Measurements from ENCODE around the gene CEP20.
"Not testable (repeated sequence)": the region's sequence is repeated elsewhere in the genome, so short reads cannot be mapped to it uniquely, and the experiment has no call there.

DNA sequence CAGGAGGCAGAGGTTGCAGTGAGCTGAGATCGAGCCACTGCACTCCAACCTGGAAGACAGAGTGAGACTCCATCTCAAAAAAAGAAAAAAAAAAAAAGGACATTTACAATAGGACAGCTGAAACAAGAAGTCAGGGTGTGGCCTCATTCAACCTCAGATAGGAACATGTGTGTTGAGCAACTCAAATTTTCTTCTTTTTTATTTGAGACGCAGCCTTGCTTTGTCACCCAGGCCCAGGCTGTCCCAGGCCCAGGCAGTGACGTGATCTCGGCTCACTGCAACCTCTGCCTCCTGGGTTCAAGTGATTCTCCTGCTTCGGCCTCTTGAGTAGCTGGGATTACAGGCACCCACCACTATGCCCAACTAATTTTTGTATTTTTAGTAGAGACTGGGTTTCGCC is 48.4 kb upstream of the CEP20 start:
- TF ChIP-seq, protein P1, sequence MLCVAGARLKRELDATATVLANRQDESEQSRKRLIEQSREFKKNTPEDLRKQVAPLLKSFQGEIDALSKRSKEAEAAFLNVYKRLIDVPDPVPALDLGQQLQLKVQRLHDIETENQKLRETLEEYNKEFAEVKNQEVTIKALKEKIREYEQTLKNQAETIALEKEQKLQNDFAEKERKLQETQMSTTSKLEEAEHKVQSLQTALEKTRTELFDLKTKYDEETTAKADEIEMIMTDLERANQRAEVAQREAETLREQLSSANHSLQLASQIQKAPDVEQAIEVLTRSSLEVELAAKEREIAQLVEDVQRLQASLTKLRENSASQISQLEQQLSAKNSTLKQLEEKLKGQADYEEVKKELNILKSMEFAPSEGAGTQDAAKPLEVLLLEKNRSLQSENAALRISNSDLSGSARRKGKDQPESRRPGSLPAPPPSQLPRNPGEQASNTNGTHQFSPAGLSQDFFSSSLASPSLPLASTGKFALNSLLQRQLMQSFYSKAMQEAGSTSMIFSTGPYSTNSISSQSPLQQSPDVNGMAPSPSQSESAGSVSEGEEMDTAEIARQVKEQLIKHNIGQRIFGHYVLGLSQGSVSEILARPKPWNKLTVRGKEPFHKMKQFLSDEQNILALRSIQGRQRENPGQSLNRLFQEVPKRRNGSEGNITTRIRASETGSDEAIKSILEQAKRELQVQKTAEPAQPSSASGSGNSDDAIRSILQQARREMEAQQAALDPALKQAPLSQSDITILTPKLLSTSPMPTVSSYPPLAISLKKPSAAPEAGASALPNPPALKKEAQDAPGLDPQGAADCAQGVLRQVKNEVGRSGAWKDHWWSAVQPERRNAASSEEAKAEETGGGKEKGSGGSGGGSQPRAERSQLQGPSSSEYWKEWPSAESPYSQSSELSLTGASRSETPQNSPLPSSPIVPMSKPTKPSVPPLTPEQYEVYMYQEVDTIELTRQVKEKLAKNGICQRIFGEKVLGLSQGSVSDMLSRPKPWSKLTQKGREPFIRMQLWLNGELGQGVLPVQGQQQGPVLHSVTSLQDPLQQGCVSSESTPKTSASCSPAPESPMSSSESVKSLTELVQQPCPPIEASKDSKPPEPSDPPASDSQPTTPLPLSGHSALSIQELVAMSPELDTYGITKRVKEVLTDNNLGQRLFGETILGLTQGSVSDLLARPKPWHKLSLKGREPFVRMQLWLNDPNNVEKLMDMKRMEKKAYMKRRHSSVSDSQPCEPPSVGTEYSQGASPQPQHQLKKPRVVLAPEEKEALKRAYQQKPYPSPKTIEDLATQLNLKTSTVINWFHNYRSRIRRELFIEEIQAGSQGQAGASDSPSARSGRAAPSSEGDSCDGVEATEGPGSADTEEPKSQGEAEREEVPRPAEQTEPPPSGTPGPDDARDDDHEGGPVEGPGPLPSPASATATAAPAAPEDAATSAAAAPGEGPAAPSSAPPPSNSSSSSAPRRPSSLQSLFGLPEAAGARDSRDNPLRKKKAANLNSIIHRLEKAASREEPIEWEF (IDR thresholded peaks at IDR 0.05; ENCODE audit: insufficient replicate concordance, low read depth, low read length), result not testable (repeated sequence)
- TF ChIP-seq, protein P2, sequence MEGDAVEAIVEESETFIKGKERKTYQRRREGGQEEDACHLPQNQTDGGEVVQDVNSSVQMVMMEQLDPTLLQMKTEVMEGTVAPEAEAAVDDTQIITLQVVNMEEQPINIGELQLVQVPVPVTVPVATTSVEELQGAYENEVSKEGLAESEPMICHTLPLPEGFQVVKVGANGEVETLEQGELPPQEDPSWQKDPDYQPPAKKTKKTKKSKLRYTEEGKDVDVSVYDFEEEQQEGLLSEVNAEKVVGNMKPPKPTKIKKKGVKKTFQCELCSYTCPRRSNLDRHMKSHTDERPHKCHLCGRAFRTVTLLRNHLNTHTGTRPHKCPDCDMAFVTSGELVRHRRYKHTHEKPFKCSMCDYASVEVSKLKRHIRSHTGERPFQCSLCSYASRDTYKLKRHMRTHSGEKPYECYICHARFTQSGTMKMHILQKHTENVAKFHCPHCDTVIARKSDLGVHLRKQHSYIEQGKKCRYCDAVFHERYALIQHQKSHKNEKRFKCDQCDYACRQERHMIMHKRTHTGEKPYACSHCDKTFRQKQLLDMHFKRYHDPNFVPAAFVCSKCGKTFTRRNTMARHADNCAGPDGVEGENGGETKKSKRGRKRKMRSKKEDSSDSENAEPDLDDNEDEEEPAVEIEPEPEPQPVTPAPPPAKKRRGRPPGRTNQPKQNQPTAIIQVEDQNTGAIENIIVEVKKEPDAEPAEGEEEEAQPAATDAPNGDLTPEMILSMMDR (IDR thresholded peaks at IDR 0.05 in 2 of 3, conservative IDR thresholded peaks at IDR 0.05 in 1 of 3; ENCODE audit: control insufficient read depth in 2 of 3, extremely low read depth in 1 of 3, insufficient read depth in 1 of 3, low read depth in 3 of 3, low read length in 3 of 3), result not testable (repeated sequence)
- TF ChIP-seq JUND (IDR thresholded peaks at IDR 0.05; ENCODE audit: low read depth, low read length), result not testable (repeated sequence)
